K562 (cell line): ENCODE measurements around the gene TFCP2L1.

Experiments used
- JUN ChIP-seq, 2 experiments: sonication (generic) in 1 of 2; formaldehyde crosslinking in 1 of 2; IDR thresholded peaks; 2 replicates each; pipeline versions ENCODE4 v1.6.1 to v1.8.0; 2012 to 2022; ENCODE audit warnings: borderline replicate concordance in 2 of 2, mild to moderate bottlenecking in 2 of 2, improper control_type of control experiment in 1 of 2, low read depth in 1 of 2, low read length in 1 of 2, missing genetic modification reagents in 1 of 2
- KDM2B ChIP-seq: fragments of 250-450 bp; sonication (Bioruptor Pico); IDR thresholded peaks from 2 replicates; pipeline ENCODE4 v1.8.0; 2021; ENCODE audit warnings: mild to moderate bottlenecking, moderate library complexity
- KLF10 ChIP-seq: fragments of 250-450 bp; sonication (Bioruptor Pico); IDR thresholded peaks from 2 replicates; pipeline ENCODE4 v1.6.1; 2021; ENCODE audit warnings: matching md5 sums
- MYC ChIP-seq, 2 experiments: fragments of 250-450 bp in 1 of 2; sonication (Bioruptor Pico) in 1 of 2; IDR thresholded peaks; 2 replicates each; pipeline versions ENCODE4 v1.5.1 to v1.6.1; 2012 to 2021; ENCODE audit warnings: low read depth in 2 of 2, borderline replicate concordance in 1 of 2, improper control_type of control experiment in 1 of 2, low read length in 1 of 2, mild to moderate bottlenecking in 1 of 2, moderate library complexity in 1 of 2
- RCOR1 ChIP-seq, 2 experiments: IDR thresholded peaks; 2 replicates each; pipeline ENCODE4 v1.6.1; 2012; ENCODE audit warnings: low read depth in 2 of 2, low read length in 2 of 2, borderline replicate concordance in 1 of 2, improper control_type of control experiment in 1 of 2
- TF ChIP-seq, protein P1 (sequence below): sonication (generic); formaldehyde crosslinking; IDR thresholded peaks from 2 replicates; pipeline ENCODE4 v1.9.0; 2022; ENCODE audit warnings: mild to moderate bottlenecking, missing genetic modification reagents
- TF ChIP-seq, protein P2 (sequence below), 3 experiments: IDR thresholded peaks in 2 of 3; conservative IDR thresholded peaks in 1 of 3; 2 replicates each; pipeline ENCODE4 v1.5.1; 2011 to 2012; ENCODE audit warnings: low read length in 3 of 3, mild to moderate bottlenecking in 3 of 3, control low read depth in 2 of 3, improper control_type of control experiment in 1 of 3, inconsistent platforms in 1 of 3, low read depth in 1 of 3, mixed read lengths in 1 of 3, moderate library complexity in 1 of 3; ENCODE audit not compliant: insufficient read depth in 2 of 3
- TF ChIP-seq, protein P3 (sequence below): fragments of 250-450 bp; sonication (Bioruptor Pico); IDR thresholded peaks from 2 replicates; pipeline ENCODE4 v1.8.0; 2021; ENCODE audit warnings: borderline replicate concordance, mild to moderate bottlenecking, moderate library complexity; ENCODE audit not compliant: poor library complexity, severe bottlenecking
- TF ChIP-seq, protein P4 (sequence below), 2 experiments: fragments of 450-650 bp; IDR thresholded peaks; 2 replicates each; pipeline ENCODE4 v1.6.1; 2018; ENCODE audit warnings: mild to moderate bottlenecking in 2 of 2, low read depth in 1 of 2; ENCODE audit not compliant: partially characterized antibody in 2 of 2

DNA sequence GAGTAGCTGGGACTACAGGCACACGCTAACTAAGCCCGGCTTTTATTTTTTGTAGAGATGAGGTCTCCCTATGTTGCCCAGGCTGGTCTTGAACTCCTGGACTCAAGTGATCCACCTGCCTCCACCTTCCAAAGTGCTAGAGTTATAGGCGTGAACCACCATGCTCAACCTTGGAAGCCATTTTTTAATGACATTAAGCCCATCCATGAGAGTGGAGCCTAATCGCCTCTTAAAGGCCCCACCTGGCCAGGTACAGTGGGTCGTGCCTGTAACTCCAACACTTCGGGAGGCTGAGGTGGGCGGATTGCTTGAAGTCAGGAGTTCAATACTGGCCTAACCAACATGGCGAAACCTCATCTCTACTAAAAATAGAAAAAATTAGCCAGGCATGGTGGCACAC lies 41.6 kb upstream of the TFCP2L1 start:
- TF ChIP-seq, protein P1, sequence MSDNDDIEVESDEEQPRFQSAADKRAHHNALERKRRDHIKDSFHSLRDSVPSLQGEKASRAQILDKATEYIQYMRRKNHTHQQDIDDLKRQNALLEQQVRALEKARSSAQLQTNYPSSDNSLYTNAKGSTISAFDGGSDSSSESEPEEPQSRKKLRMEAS, result no peak
- TF ChIP-seq RCOR1 (IDR thresholded peaks at IDR 0.05; ENCODE audit: borderline replicate concordance in 1 of 2, low read depth in 2 of 2, low read length in 2 of 2) (no peak), MYC (IDR thresholded peaks at IDR 0.05; ENCODE audit: low read depth, low read length) (no peak), MYC (CRISPR knock-in tag; IDR thresholded peaks at IDR 0.05; ENCODE audit: borderline replicate concordance, low read depth) (no peak), KLF10 (CRISPR knock-in tag) (no peak), JUN (IDR thresholded peaks at IDR 0.05; ENCODE audit: borderline replicate concordance, low read depth, low read length) (no peak), JUN (CRISPR knock-in tag; IDR thresholded peaks at IDR 0.05; ENCODE audit: borderline replicate concordance) (no peak), KDM2B (no peak)
- TF ChIP-seq, protein P2, sequence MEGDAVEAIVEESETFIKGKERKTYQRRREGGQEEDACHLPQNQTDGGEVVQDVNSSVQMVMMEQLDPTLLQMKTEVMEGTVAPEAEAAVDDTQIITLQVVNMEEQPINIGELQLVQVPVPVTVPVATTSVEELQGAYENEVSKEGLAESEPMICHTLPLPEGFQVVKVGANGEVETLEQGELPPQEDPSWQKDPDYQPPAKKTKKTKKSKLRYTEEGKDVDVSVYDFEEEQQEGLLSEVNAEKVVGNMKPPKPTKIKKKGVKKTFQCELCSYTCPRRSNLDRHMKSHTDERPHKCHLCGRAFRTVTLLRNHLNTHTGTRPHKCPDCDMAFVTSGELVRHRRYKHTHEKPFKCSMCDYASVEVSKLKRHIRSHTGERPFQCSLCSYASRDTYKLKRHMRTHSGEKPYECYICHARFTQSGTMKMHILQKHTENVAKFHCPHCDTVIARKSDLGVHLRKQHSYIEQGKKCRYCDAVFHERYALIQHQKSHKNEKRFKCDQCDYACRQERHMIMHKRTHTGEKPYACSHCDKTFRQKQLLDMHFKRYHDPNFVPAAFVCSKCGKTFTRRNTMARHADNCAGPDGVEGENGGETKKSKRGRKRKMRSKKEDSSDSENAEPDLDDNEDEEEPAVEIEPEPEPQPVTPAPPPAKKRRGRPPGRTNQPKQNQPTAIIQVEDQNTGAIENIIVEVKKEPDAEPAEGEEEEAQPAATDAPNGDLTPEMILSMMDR (IDR thresholded peaks at IDR 0.05 in 2 of 3, conservative IDR thresholded peaks at IDR 0.05 in 1 of 3; ENCODE audit: insufficient read depth in 2 of 3, low read depth in 1 of 3, low read length in 3 of 3), result no peak
- TF ChIP-seq, protein P3, sequence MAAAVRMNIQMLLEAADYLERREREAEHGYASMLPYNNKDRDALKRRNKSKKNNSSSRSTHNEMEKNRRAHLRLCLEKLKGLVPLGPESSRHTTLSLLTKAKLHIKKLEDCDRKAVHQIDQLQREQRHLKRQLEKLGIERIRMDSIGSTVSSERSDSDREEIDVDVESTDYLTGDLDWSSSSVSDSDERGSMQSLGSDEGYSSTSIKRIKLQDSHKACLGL (CRISPR knock-in tag), result no peak
- TF ChIP-seq, protein P4, sequence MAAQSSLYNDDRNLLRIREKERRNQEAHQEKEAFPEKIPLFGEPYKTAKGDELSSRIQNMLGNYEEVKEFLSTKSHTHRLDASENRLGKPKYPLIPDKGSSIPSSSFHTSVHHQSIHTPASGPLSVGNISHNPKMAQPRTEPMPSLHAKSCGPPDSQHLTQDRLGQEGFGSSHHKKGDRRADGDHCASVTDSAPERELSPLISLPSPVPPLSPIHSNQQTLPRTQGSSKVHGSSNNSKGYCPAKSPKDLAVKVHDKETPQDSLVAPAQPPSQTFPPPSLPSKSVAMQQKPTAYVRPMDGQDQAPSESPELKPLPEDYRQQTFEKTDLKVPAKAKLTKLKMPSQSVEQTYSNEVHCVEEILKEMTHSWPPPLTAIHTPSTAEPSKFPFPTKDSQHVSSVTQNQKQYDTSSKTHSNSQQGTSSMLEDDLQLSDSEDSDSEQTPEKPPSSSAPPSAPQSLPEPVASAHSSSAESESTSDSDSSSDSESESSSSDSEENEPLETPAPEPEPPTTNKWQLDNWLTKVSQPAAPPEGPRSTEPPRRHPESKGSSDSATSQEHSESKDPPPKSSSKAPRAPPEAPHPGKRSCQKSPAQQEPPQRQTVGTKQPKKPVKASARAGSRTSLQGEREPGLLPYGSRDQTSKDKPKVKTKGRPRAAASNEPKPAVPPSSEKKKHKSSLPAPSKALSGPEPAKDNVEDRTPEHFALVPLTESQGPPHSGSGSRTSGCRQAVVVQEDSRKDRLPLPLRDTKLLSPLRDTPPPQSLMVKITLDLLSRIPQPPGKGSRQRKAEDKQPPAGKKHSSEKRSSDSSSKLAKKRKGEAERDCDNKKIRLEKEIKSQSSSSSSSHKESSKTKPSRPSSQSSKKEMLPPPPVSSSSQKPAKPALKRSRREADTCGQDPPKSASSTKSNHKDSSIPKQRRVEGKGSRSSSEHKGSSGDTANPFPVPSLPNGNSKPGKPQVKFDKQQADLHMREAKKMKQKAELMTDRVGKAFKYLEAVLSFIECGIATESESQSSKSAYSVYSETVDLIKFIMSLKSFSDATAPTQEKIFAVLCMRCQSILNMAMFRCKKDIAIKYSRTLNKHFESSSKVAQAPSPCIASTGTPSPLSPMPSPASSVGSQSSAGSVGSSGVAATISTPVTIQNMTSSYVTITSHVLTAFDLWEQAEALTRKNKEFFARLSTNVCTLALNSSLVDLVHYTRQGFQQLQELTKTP (IDR thresholded peaks at IDR 0.05; ENCODE audit: low read depth in 1 of 2, partially characterized antibody in 2 of 2), result no peak
